DND-41 (cell line): ENCODE results near the gene SNAP25.

ENCODE experiments used
- CTCF ChIP-seq: IDR thresholded peaks from 2 replicates; pipeline ENCODE4 v1.5.1; 2012; ENCODE audit warnings: borderline replicate concordance, low read length, moderate library complexity, mild to moderate bottlenecking; ENCODE audit not compliant: poor library complexity, severe bottlenecking; ENCODE audit errors: extremely low read depth
- EZH2 ChIP-seq: IDR thresholded peaks from 3 replicates; pipeline ENCODE4 v1.6.1; 2012; ENCODE audit warnings: borderline replicate concordance, low read depth, mild to moderate bottlenecking, moderate library complexity, low read length, inconsistent platforms; ENCODE audit not compliant: severe bottlenecking

GRCh38 chr20:10249822-10250221, 31.2 kb downstream of the SNAP25 start:
- no peak for TF ChIP-seq CTCF
- TF ChIP-seq EZH2 = no peak
